Sciatic nerve (tissue), 2 donors: ENCODE results near the gene DNAJC17. TPM values are rescaled to one million over a fixed set of nuclear protein-coding genes. Genes with fewer than 3 reads are reported as not detected.

Experiments used
- ATAC-seq: fragments of 200-7000 bp; cut with Tn5 transposase; one replicate; pipeline ENCODE4 v1.9.1; 2020; ENCODE audit warnings: mild to moderate bottlenecking, moderate library complexity
- DNase-seq: peaks from one replicate; pipeline ENCODE4 v3.0.0-alpha.2; 2020; ENCODE audit warnings: low spot score
- intact Hi-C: fragments of 100-400 bp; cut with DNase I; formaldehyde crosslinking; loops from one replicate; pipeline ENCODE4 v1.14.2; 2022
- total RNA-seq: library from RNA; stranded (reverse); fragmentation: NEBNext Ultra II Directional; extraction: Animal tissue kit (Norgen Biotek cat#: 25700); gene quantifications from one replicate; pipeline ENCODE4 v1.2.1, GENCODE V29; 2021
- donor health status: DM: no; HTN: no; CAD: no.
- donor health status: DM: no; HTN: no; CAD: no.

The DNAJC17 gene
- total RNA-seq, 1 donor from 2014 or later, result 36.2 TPM

GRCh38 chr15:40770147-40770721, 37.0 kb downstream of the DNAJC17 start:
- intact Hi-C loops, result loop anchor here (5.0 kb wide), 1 partner anchor 1273 kb away; no protein-coding TSS in a partner anchor
- no peak for DNase-seq
- no peak for ATAC-seq

- peak; percentile 40 for ATAC-seq
- DNase-seq, result no peak
- intact Hi-C loops, result loop anchor here (5.0 kb wide), 1 partner anchor 1272 kb away; no protein-coding TSS in a partner anchor
These were observed 37.8 kb downstream of the DNAJC17 start, which contains the start of gene C15orf62 for GRCh38 chr15:40769274-40770146. Gene C15orf62, plus strand, starts transcription at chr15:40769980. Its CDS starts 516 bp downstream, at chr15:40770496.

- no peak for DNase-seq
- intact Hi-C loops, result no loop called here
- ATAC-seq, result no peak
These were observed 38.6 kb downstream of the DNAJC17 start for GRCh38 chr15:40768521-40769273.

- intact Hi-C loops, result no loop called here
- no peak for DNase-seq
- ATAC-seq, result no peak
These were observed 39.3 kb downstream of the DNAJC17 start for GRCh38 chr15:40767838-40768500.

- intact Hi-C loops, result loop anchor here (1.0 kb wide), 1 partner anchor 33 kb away; no protein-coding TSS in a partner anchor
- DNase-seq (no peak), ATAC-seq (no peak)
These were observed 40.1 kb downstream of the DNAJC17 start for GRCh38 chr15:40766906-40767837.

- ATAC-seq (no peak), DNase-seq (no peak)
- intact Hi-C loops, result loop anchor here (1.0 kb wide), 1 partner anchor 34 kb away; no protein-coding TSS in a partner anchor
These were observed 41.0 kb downstream of the DNAJC17 start for GRCh38 chr15:40766194-40766815.

- peak; percentile 16 for ATAC-seq
- intact Hi-C loops, result no loop called here
These were observed 42.6 kb downstream of the DNAJC17 start for GRCh38 chr15:40764629-40765103.

GRCh38 chr15:40763801-40764628, 43.3 kb downstream of the DNAJC17 start, which contains the start of gene GCHFR:
Gene GCHFR, plus strand, starts transcription at chr15:40764068. Its CDS starts 113 bp downstream, at chr15:40764181.
- ATAC-seq (peak; percentile 78), DNase-seq (peak; percentile 88)
- intact Hi-C loops, result no loop called here

More at GRCh38 chr15:40764629-40765103, 42.6 kb downstream of the DNAJC17 start:
- DNase-seq, result no peak

- intact Hi-C loops, result no loop called here
- peak; percentile 84 for DNase-seq
- peak; percentile 6 for ATAC-seq
These were observed 44.1 kb downstream of the DNAJC17 start for GRCh38 chr15:40762919-40763800.

- intact Hi-C loops, result no loop called here
- DNase-seq (no peak), ATAC-seq (no peak)
These were observed 47.3 kb downstream of the DNAJC17 start for GRCh38 chr15:40759961-40760360.

GRCh38 chr15:40756938-40757337, 50.3 kb downstream of the DNAJC17 start:
- intact Hi-C loops, result no loop called here
- DNase-seq (no peak), ATAC-seq (no peak)

GRCh38 chr15:40755812-40756208, 51.5 kb downstream of the DNAJC17 start:
- ATAC-seq (no peak), DNase-seq (no peak)
- intact Hi-C loops, result no loop called here

- DNase-seq, result peak; percentile 96
- intact Hi-C loops, result no loop called here
- ATAC-seq, result peak; percentile 99
These were observed 52.1 kb downstream of the DNAJC17 start, which contains the start of gene RMDN3 for GRCh38 chr15:40754883-40755811. Gene RMDN3, minus strand, starts transcription at chr15:40755254. Its CDS starts 471 bp downstream, at chr15:40754783.

- intact Hi-C loops, result no loop called here
- ATAC-seq (peak; percentile 33), DNase-seq (no peak)
These were observed 52.7 kb downstream of the DNAJC17 start for GRCh38 chr15:40754574-40754882.
